GM18498 (cell line): Measurements from ENCODE around the gene SMG6.
"Not testable (repeated sequence)": the region's sequence is repeated elsewhere in the genome, so short reads cannot be mapped to it uniquely, and the experiment has no call there.

Experiments used
- ATAC-seq: cut with Tn5 transposase; IDR thresholded peaks from one replicate; pipeline ENCODE4 v1.9.1; 2021; ENCODE audit warnings: mild to moderate bottlenecking, moderate library complexity; ENCODE audit not compliant: unreplicated experiment

Gene SMG6

GRCh38 chr17:2151358-2152033 lies 152.1 kb downstream of the SMG6 start:
- no peak for ATAC-seq

- ATAC-seq: no peak
Observed at GRCh38 chr17:2150806-2151205, 152.8 kb downstream of the SMG6 start.

GRCh38 chr17:2149934-2150333 lies 153.7 kb downstream of the SMG6 start:
- no peak for ATAC-seq

- ATAC-seq: no peak
Observed at GRCh38 chr17:2146132-2146871, 157.3 kb downstream of the SMG6 start.

- no peak for ATAC-seq
Observed at GRCh38 chr17:2144701-2145100, 158.9 kb downstream of the SMG6 start.

GRCh38 chr17:2143332-2143731 lies 160.3 kb downstream of the SMG6 start:
- ATAC-seq: no peak

- ATAC-seq: not testable (repeated sequence)
Observed at GRCh38 chr17:2142682-2143081, 160.9 kb downstream of the SMG6 start.

GRCh38 chr17:2140683-2141082 lies 162.9 kb downstream of the SMG6 start:
- ATAC-seq: no peak

GRCh38 chr17:2138761-2139160 lies 164.8 kb downstream of the SMG6 start:
- ATAC-seq: peak; percentile 33

- peak; percentile 80 for ATAC-seq
Observed at GRCh38 chr17:2138318-2138717, 165.3 kb downstream of the SMG6 start.

- peak; percentile 52 for ATAC-seq
Observed at GRCh38 chr17:2137342-2138098, 166.1 kb downstream of the SMG6 start.

GRCh38 chr17:2136241-2136640 lies 167.3 kb downstream of the SMG6 start:
- no peak for ATAC-seq

GRCh38 chr17:2128011-2128410 lies 175.6 kb downstream of the SMG6 start:
- ATAC-seq: no peak

GRCh38 chr17:2125013-2125535 lies 178.5 kb downstream of the SMG6 start:
- ATAC-seq: no peak

GRCh38 chr17:2124391-2124790 lies 179.2 kb downstream of the SMG6 start:
- ATAC-seq: no peak

- no peak for ATAC-seq
Observed at GRCh38 chr17:2123375-2124251, 180.0 kb downstream of the SMG6 start.

GRCh38 chr17:2122641-2123302 lies 180.8 kb downstream of the SMG6 start:
- no peak for ATAC-seq

- ATAC-seq: no peak
Observed at GRCh38 chr17:2120586-2121335, 182.8 kb downstream of the SMG6 start.

- no peak for ATAC-seq
Observed at GRCh38 chr17:2113279-2113622, 190.3 kb downstream of the SMG6 start.
